Fibroblast of skin of abdomen (primary cell): ENCODE measurements around the gene CLK2.
A peak's percentile ranks its signal among the peaks of the same experiment; 100 is the strongest.
"Not testable (repeated sequence)": the region's sequence is repeated elsewhere in the genome, so short reads cannot be mapped to it uniquely, and the experiment has no call there.

ENCODE experiments used
- DNase-seq: peaks from one replicate; pipeline ENCODE4 v3.0.0-alpha.2; 2013

Gene CLK2

GRCh38 chr1:155296661-155297060 is 23.4 kb upstream of the CLK2 start:
- no peak for DNase-seq

- no peak for DNase-seq
These were observed 22.6 kb upstream of the CLK2 start for GRCh38 chr1:155295942-155296267.

- DNase-seq = no peak
These were observed 22.1 kb upstream of the CLK2 start for GRCh38 chr1:155295183-155295941.

- DNase-seq = no peak
These were observed 21.3 kb upstream of the CLK2 start for GRCh38 chr1:155294520-155295182.

GRCh38 chr1:155293086-155293749 is 19.9 kb upstream of the CLK2 start:
- DNase-seq = no peak

GRCh38 chr1:155291006-155291405 is 17.7 kb upstream of the CLK2 start:
- not testable (repeated sequence) for DNase-seq

GRCh38 chr1:155287987-155288543 is 14.8 kb upstream of the CLK2 start:
- DNase-seq = no peak

GRCh38 chr1:155286544-155286943 is 13.2 kb upstream of the CLK2 start:
- DNase-seq = no peak

GRCh38 chr1:155285631-155286044 is 12.3 kb upstream of the CLK2 start:
- DNase-seq = no peak

- DNase-seq = no peak
These were observed 11.8 kb upstream of the CLK2 start for GRCh38 chr1:155285063-155285462.

GRCh38 chr1:155284476-155284875 is 11.2 kb upstream of the CLK2 start:
- DNase-seq = no peak

- no peak for DNase-seq
These were observed 9.3 kb upstream of the CLK2 start for GRCh38 chr1:155282488-155283091.

GRCh38 chr1:155279268-155279667 is 6.0 kb upstream of the CLK2 start:
- DNase-seq = no peak

- DNase-seq = no peak
These were observed 5.4 kb upstream of the CLK2 start for GRCh38 chr1:155278689-155279160.

- DNase-seq = peak; percentile 16
These were observed 4.8 kb upstream of the CLK2 start for GRCh38 chr1:155277902-155278688.

- DNase-seq = peak; percentile 93
These were observed 4.0 kb upstream of the CLK2 start, which contains the start of gene HCN3 for GRCh38 chr1:155277070-155277901. TSS of gene HCN3 (plus strand) at chr1:155277463. CDS start at chr1:155277591, 128 bp downstream.

- DNase-seq = peak; percentile 50
These were observed 600 bp downstream of the CLK2 start for GRCh38 chr1:155272466-155273342.

- DNase-seq = no peak
These were observed 3.9 kb downstream of the CLK2 start for GRCh38 chr1:155269381-155269780.

- no peak for DNase-seq
These were observed 4.7 kb downstream of the CLK2 start for GRCh38 chr1:155268630-155269029.

GRCh38 chr1:155267373-155267772 is 5.9 kb downstream of the CLK2 start:
- no peak for DNase-seq
